ENCODE results near the gene CCNY. TPM values are rescaled to one million over a fixed set of nuclear protein-coding genes. Genes with fewer than 3 reads are reported as not detected.

Gene CCNY
- total RNA-seq, 2 experiments from 2014 or later = 37.0 to 55.8 TPM

DNA sequence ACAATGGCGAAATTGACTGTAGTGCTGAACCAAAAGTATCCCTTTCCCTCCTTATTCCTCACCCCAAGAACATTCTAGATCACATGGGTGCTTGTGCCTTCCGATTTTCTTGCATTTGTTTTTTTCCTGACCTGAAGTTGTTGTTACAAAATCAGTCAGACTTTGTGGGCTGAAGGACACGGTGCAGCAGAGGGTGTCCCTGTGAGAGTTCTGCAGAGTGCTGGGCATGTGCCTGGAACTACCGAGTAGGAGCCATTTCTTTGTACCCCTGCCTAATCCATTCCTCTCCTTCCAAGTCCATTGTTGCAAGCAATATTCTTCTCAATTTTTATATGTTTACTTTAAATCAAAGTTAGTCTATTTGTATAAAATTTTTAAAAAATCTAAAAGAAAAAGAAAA, 233.5 kb downstream of the CCNY start:
- no peak for DNase-seq (ENCODE audit: low spot score)
- TF ChIP-seq, protein P1, sequence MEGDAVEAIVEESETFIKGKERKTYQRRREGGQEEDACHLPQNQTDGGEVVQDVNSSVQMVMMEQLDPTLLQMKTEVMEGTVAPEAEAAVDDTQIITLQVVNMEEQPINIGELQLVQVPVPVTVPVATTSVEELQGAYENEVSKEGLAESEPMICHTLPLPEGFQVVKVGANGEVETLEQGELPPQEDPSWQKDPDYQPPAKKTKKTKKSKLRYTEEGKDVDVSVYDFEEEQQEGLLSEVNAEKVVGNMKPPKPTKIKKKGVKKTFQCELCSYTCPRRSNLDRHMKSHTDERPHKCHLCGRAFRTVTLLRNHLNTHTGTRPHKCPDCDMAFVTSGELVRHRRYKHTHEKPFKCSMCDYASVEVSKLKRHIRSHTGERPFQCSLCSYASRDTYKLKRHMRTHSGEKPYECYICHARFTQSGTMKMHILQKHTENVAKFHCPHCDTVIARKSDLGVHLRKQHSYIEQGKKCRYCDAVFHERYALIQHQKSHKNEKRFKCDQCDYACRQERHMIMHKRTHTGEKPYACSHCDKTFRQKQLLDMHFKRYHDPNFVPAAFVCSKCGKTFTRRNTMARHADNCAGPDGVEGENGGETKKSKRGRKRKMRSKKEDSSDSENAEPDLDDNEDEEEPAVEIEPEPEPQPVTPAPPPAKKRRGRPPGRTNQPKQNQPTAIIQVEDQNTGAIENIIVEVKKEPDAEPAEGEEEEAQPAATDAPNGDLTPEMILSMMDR (conservative IDR thresholded peaks at IDR 0.05; ENCODE audit: low read length) = no peak
- no peak for TF ChIP-seq EZH2phosphoT487 (IDR thresholded peaks at IDR 0.05; ENCODE audit: borderline replicate concordance, low read depth, low read length)
- no peaks in the 10 kb centered on the region for H3K79me2 ChIP-seq (ENCODE audit: insufficient read depth, low read depth, low read length)
- peaks cover 8% of the 10 kb centered on the region; the same call in 1 of the 2 replicates for H3K36me3 ChIP-seq (ENCODE audit: insufficient read depth, low read length)
- H4K20me1 ChIP-seq (ENCODE audit: insufficient read depth, low read length) = no peaks in the 10 kb centered on the region
- no peak overlapping the region for H3K4me3 ChIP-seq (ENCODE audit: low read depth, low read length, poor library complexity, severe bottlenecking)
- H3K27ac ChIP-seq (ENCODE audit: low read depth, low read length, poor library complexity, severe bottlenecking) = no peak overlapping the region
- BruUV-seq (replicated peaks) = no TSS peak
- ChIA-PET CTCF (ENCODE audit: unreplicated experiment) (no interaction called here), POLR2A (no interaction called here)
- no peaks in the 10 kb centered on the region for H3K9me3 ChIP-seq (ENCODE audit: low read length)
- H2AFZ ChIP-seq (ENCODE audit: low read length) = no peak overlapping the region
- no peaks in the 10 kb centered on the region for H3K9me2 ChIP-seq (ENCODE audit: insufficient read depth, low read length)
- peaks cover 5% of the 10 kb centered on the region for H3K4me1 ChIP-seq (ENCODE audit: insufficient read depth, low read length, poor library complexity, severe bottlenecking)
- no peak overlapping the region for H3K4me2 ChIP-seq (ENCODE audit: low read length)
- intact Hi-C loops (cut with micrococcal nuclease; ENCODE audit: unreplicated experiment) = loop anchor here (10.0 kb wide), 1 partner anchor 235 kb away; the partner anchor contains the start of gene CCNY

DNA sequence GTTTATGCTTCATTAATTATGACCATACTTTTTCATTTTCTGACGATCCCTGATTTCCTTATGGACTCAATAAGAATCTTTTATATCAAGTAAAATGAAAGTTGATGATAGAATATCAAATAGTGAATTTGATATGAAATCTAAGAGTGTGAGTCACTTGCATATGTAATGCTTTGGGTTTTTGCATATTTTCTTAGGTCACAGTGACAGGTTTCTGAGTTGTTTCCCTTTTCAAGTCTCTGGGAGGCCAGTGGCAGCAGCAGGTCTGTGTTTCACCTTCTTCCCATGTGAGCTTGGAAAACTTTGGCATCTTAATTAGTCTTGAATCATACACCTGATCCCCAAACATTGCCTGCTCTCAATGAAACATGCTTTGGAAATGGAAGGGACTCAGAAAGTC, 234.1 kb downstream of the CCNY start:
- Histone ChIP-seq H3K27ac (ENCODE audit: low read depth, low read length, poor library complexity, severe bottlenecking) (no peak overlapping the region), H3K36me3 (ENCODE audit: insufficient read depth, low read length) (peaks cover 10% of the 10 kb centered on the region; the same call in 1 of the 2 replicates), H3K4me1 (ENCODE audit: insufficient read depth, low read length, poor library complexity, severe bottlenecking) (no peaks in the 10 kb centered on the region), H3K4me3 (ENCODE audit: low read depth, low read length, poor library complexity, severe bottlenecking) (no peak overlapping the region), H3K9me3 (ENCODE audit: low read length) (no peaks in the 10 kb centered on the region), H2AFZ (ENCODE audit: low read length) (no peak overlapping the region), H4K20me1 (ENCODE audit: insufficient read depth, low read length) (no peaks in the 10 kb centered on the region), H3K9me2 (ENCODE audit: insufficient read depth, low read length) (no peaks in the 10 kb centered on the region), H3K4me2 (ENCODE audit: low read length) (no peak overlapping the region), H3K79me2 (ENCODE audit: insufficient read depth, low read depth, low read length) (no peaks in the 10 kb centered on the region)
- POLR2A ChIA-PET = no interaction called here
- DNase-seq (ENCODE audit: low spot score) = no peak
- CTCF ChIA-PET (ENCODE audit: unreplicated experiment) = no interaction called here
- TF ChIP-seq EZH2phosphoT487 (IDR thresholded peaks at IDR 0.05; ENCODE audit: borderline replicate concordance, low read depth, low read length) = no peak
- TF ChIP-seq, protein P1 (conservative IDR thresholded peaks at IDR 0.05; ENCODE audit: low read length) = no peak
- intact Hi-C loops (cut with micrococcal nuclease; ENCODE audit: unreplicated experiment) = no loop called here
- BruUV-seq (replicated peaks) = TSS peak; percentile 55

DNA sequence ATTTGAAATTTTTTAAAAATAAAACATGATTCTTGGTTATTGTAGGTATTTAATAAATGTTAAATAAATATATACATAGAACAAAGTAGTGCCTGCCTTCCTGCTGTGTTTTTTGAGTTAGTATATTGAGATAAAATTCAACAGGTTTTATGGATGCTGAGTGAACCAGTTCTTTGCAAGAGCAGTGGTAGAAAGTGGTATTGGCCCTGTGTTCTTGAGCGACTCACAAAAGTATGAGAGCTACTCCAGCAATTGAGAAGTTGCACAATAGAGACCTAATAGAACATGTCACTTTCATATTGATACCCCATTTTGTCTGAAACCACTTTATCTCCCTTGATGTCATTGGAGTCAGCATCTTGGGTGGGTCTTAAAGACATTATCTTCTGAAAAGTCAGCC, 236.3 kb downstream of the CCNY start:
- Histone ChIP-seq H3K9me3 (ENCODE audit: low read length) (no peaks in the 10 kb centered on the region), H3K27ac (ENCODE audit: low read depth, low read length, poor library complexity, severe bottlenecking) (no peak overlapping the region), H3K79me2 (ENCODE audit: insufficient read depth, low read depth, low read length) (no peaks in the 10 kb centered on the region), H3K9me2 (ENCODE audit: insufficient read depth, low read length) (no peaks in the 10 kb centered on the region), H2AFZ (ENCODE audit: low read length) (no peak overlapping the region), H3K4me2 (ENCODE audit: low read length) (no peak overlapping the region), H4K20me1 (ENCODE audit: insufficient read depth, low read length) (no peaks in the 10 kb centered on the region), H3K36me3 (ENCODE audit: insufficient read depth, low read length) (0 out of 2 replicates have a peak, but pooled peaks cover 3% of the 10 kb centered on the region), H3K4me3 (ENCODE audit: low read depth, low read length, poor library complexity, severe bottlenecking) (no peak overlapping the region), H3K4me1 (ENCODE audit: insufficient read depth, low read length, poor library complexity, severe bottlenecking) (no peaks in the 10 kb centered on the region)
- POLR2A ChIA-PET = interaction anchor here (0.6 kb wide), 1 partner anchor 9 kb away, joined by 5 read pairs; no protein-coding TSS in a partner anchor
- TF ChIP-seq, protein P1 (conservative IDR thresholded peaks at IDR 0.05; ENCODE audit: low read length) = no peak
- TF ChIP-seq EZH2phosphoT487 (IDR thresholded peaks at IDR 0.05; ENCODE audit: borderline replicate concordance, low read depth, low read length) = no peak
- BruUV-seq (replicated peaks) = no TSS peak
- no peak for DNase-seq (ENCODE audit: low spot score)
- CTCF ChIA-PET (ENCODE audit: unreplicated experiment) = no interaction called here
- intact Hi-C loops (cut with micrococcal nuclease; ENCODE audit: unreplicated experiment) = no loop called here

Measured in OCI-LY7 (cell line).